OCI-LY7 (cell line): ENCODE data around the gene KCTD17. TPM values are rescaled to one million over a fixed set of nuclear protein-coding genes. Genes with fewer than 3 reads are reported as not detected.

Source experiments
- BruUV-seq: library from RNA; stranded (reverse); fragments of 400-500 nt; replicated peaks from 2 replicates; lab custom pipeline; 2021; lab: Mats Ljungman, UMichigan
- CTCF ChIA-PET: fragments of 300-600 bp; sonication (Branson Sonifier 250); formaldehyde crosslinking; loops from one replicate; lab custom pipeline; 2022; ENCODE audit warnings: antibody characterized with exemption; ENCODE audit not compliant: unreplicated experiment; lab: Charles Lee
- POLR2A ChIA-PET: fragments of 300-600 bp; sonication (Branson Sonifier 250); formaldehyde crosslinking; loops from one replicate; lab custom pipeline; 2022; ENCODE audit warnings: antibody characterized with exemption; lab: Charles Lee
- DNase-seq: peaks from one replicate; pipeline ENCODE4 v3.0.0-alpha.2; 2015; ENCODE audit warnings: low spot score
- H2AFZ ChIP-seq: fragments of 200-600 bp; sonication (generic), shearing (Covaris generic); 2 replicates; pipeline ENCODE4 v1.6.1; 2014; ENCODE audit warnings: mild to moderate bottlenecking, antibody characterized with exemption, low read length, moderate library complexity
- H3K27ac ChIP-seq: fragments of 200-600 bp; sonication (generic); 2 replicates; pipeline ENCODE4 v1.5.1; 2014; ENCODE audit warnings: mixed run types, low read depth, mild to moderate bottlenecking, moderate library complexity, low read length, inconsistent platforms; ENCODE audit not compliant: poor library complexity, severe bottlenecking
- H3K36me3 ChIP-seq: fragments of 200-600 bp; sonication (generic); 2 replicates; pipeline ENCODE4 v1.6.1; 2014; ENCODE audit warnings: mild to moderate bottlenecking, antibody characterized with exemption, low read length, moderate library complexity, mixed read lengths; ENCODE audit not compliant: insufficient read depth
- H3K4me1 ChIP-seq: fragments of 200-600 bp; sonication (generic); 2 replicates; pipeline ENCODE4 v1.5.1; 2014; ENCODE audit warnings: mild to moderate bottlenecking, low read length; ENCODE audit not compliant: insufficient read depth, poor library complexity, severe bottlenecking
- H3K4me2 ChIP-seq: fragments of 200-600 bp; sonication (generic); 2 replicates; pipeline ENCODE4 v1.6.1; 2014; ENCODE audit warnings: mild to moderate bottlenecking, low read length
- H3K4me3 ChIP-seq: fragments of 200-600 bp; sonication (generic); 2 replicates; pipeline ENCODE4 v1.5.1; 2014; ENCODE audit warnings: mild to moderate bottlenecking, low read depth, low read length; ENCODE audit not compliant: poor library complexity, severe bottlenecking
- H3K79me2 ChIP-seq: fragments of 200-600 bp; sonication (generic); 2 replicates; pipeline ENCODE4 v1.6.1; 2016; ENCODE audit warnings: low read depth, mild to moderate bottlenecking, low read length, moderate library complexity, mixed read lengths; ENCODE audit not compliant: insufficient read depth
- H3K9me2 ChIP-seq: fragments of 200-600 bp; sonication (generic); 2 replicates; pipeline ENCODE4 v1.6.1; 2016; ENCODE audit warnings: mild to moderate bottlenecking, low read length, mixed read lengths; ENCODE audit not compliant: insufficient read depth
- H3K9me3 ChIP-seq: fragments of 200-600 bp; sonication (generic); 2 replicates; pipeline ENCODE4 v1.6.1; 2014; ENCODE audit warnings: mild to moderate bottlenecking, mixed run types, low read length, mixed read lengths
- H4K20me1 ChIP-seq: fragments of 200-600 bp; sonication (generic); 2 replicates; pipeline ENCODE4 v1.6.1; 2014; ENCODE audit warnings: mild to moderate bottlenecking, antibody characterized with exemption, low read length, moderate library complexity, mixed read lengths; ENCODE audit not compliant: insufficient read depth
- EZH2phosphoT487 ChIP-seq: fragments of 200-600 bp; sonication (generic); IDR thresholded peaks from 2 replicates; pipeline ENCODE4 v1.6.1; 2018; ENCODE audit warnings: low read depth, borderline replicate concordance, mild to moderate bottlenecking, mixed run types, antibody characterized with exemption, low read length, moderate library complexity, mixed read lengths
- intact Hi-C: fragments of 100-400 bp; cut with micrococcal nuclease; formaldehyde crosslinking; loops from one replicate; pipeline ENCODE4 v1.10.0; 2022; ENCODE audit not compliant: unreplicated experiment
- total RNA-seq, 2 experiments: library from RNA; depleted of rRNA in 1 of 2; stranded (reverse); fragments of >200 nt in 1 of 2; shearing (Covaris generic) in 1 of 2; gene quantifications; 2 replicates each; pipeline ENCODE4 v1.2.3, GENCODE V29; 2014 to 2022
- TF ChIP-seq, protein P1 (sequence below): fragments of 200-600 bp; sonication (generic); conservative IDR thresholded peaks from 2 replicates; pipeline ENCODE4 v1.5.1; 2014; ENCODE audit warnings: mild to moderate bottlenecking, antibody characterized with exemption, low read length, moderate library complexity, mixed read lengths

KCTD17 gene
- total RNA-seq, 2 experiments from 2014 or later, result 17.7 to 21.7 TPM

DNA sequence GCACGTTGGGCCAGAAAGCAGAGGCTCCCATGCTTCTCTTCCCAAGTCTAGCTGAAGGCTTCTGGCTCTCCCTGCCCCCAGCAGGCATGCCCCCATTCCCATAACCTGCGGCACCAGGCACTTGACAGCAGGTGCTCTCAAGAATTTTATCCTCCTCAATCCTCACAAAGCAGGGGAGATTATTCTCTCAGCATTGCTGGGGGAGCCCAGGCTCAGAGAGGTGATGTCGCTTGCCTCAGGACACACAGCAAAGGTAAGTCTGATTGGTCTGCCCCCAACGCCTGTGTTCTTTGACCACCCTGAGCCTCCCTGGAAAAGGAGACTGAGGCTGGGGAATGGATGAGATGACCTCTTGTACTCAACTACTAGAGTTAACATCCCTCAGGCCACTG lies 37.1 kb upstream of the KCTD17 start:
- Histone ChIP-seq H3K9me2 (no peaks in the 10 kb centered on the region), H3K4me2 (no peak overlapping the region), H3K4me1 (peaks cover 8% of the 10 kb centered on the region), H3K79me2 (no peaks in the 10 kb centered on the region), H4K20me1 (no peaks in the 10 kb centered on the region), H3K9me3 (no peaks in the 10 kb centered on the region), H3K4me3 (no peak overlapping the region), H3K36me3 (no peaks in the 10 kb centered on the region), H2AFZ (no peak overlapping the region), H3K27ac (no peak overlapping the region)
- ChIA-PET POLR2A (no interaction called here), CTCF (no interaction called here)
- TF ChIP-seq, protein P1, sequence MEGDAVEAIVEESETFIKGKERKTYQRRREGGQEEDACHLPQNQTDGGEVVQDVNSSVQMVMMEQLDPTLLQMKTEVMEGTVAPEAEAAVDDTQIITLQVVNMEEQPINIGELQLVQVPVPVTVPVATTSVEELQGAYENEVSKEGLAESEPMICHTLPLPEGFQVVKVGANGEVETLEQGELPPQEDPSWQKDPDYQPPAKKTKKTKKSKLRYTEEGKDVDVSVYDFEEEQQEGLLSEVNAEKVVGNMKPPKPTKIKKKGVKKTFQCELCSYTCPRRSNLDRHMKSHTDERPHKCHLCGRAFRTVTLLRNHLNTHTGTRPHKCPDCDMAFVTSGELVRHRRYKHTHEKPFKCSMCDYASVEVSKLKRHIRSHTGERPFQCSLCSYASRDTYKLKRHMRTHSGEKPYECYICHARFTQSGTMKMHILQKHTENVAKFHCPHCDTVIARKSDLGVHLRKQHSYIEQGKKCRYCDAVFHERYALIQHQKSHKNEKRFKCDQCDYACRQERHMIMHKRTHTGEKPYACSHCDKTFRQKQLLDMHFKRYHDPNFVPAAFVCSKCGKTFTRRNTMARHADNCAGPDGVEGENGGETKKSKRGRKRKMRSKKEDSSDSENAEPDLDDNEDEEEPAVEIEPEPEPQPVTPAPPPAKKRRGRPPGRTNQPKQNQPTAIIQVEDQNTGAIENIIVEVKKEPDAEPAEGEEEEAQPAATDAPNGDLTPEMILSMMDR, result no peak
- intact Hi-C loops, result no loop called here
- DNase-seq, result no peak
- BruUV-seq, result no TSS peak

DNA sequence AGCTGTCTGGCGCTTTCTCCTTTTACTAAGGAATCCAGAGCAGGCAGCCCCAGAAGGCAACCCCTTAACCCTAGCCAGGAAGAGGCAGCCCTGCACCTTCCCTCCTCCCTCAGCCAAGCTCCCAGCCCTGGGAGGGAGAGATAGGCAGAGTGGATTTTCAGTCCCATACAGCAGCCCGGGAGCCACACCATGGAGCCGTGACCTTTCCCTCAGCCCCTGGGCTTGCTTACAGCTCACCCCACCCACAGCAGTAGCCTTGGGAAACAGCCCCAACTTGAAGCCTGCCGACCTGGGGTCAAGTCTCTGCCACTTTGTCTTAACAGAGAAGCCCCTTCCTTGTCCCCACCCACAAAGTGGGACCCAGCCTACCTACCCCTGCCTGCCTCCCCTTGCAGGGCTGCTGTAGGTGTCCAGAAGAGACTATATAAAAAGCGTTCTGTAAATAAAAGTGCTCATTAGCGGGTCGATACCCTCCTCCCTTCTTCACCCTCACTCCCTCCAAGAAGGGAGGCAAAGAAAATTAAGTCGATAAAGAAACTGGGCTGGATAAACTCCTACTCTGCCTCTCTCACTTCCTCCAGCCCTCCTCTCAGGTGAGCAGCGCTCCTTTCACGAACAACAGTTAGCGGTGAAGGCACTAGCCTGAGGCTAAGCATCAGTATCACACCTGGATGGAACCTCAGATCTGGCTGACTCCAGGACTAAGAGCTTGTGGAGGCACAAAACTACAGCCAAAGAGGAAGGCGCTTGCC lies 36.5 kb upstream of the KCTD17 start:
- no peak for TF ChIP-seq EZH2phosphoT487
- TF ChIP-seq, protein P1, result no peak
- Histone ChIP-seq H4K20me1 (no peaks in the 10 kb centered on the region), H3K36me3 (no peaks in the 10 kb centered on the region), H3K9me3 (no peaks in the 10 kb centered on the region), H3K9me2 (no peaks in the 10 kb centered on the region), H3K4me3 (no peak overlapping the region), H3K4me1 (peaks cover 8% of the 10 kb centered on the region), H2AFZ (no peak overlapping the region), H3K4me2 (no peak overlapping the region), H3K27ac (no peak overlapping the region), H3K79me2 (peaks cover under 1% of the 10 kb centered on the region; the same call in 1 of the 2 replicates)
- intact Hi-C loops, result loop anchor here (5.0 kb wide), 1 partner anchor 153 kb away; the partner anchor contains the start of gene NCF4
- POLR2A ChIA-PET, result no interaction called here
- CTCF ChIA-PET, result no interaction called here
- DNase-seq, result no peak
- no TSS peak for BruUV-seq

DNA sequence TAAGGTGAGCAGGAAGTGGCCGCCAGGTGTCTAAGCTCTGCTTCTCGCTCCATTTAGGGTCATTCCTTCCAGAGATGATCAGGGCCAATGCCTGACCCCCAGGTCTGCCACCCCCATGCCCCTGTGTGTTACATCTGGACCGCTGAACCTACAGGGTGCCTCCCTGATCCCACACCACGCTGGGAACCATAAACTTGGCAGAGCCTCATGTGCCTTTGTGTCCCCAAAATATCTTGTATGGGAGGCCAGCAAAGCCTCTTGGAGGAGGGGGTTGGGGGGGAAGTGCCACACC lies 36.0 kb upstream of the KCTD17 start:
- intact Hi-C loops, result loop anchor here (5.0 kb wide), 1 partner anchor 153 kb away; the partner anchor contains the start of gene NCF4
- Histone ChIP-seq H3K4me2 (no peak overlapping the region), H3K4me1 (peaks cover 8% of the 10 kb centered on the region), H3K4me3 (no peak overlapping the region), H3K79me2 (peaks cover 5% of the 10 kb centered on the region; the same call in 1 of the 2 replicates), H3K9me3 (no peaks in the 10 kb centered on the region), H4K20me1 (no peaks in the 10 kb centered on the region), H3K27ac (no peak overlapping the region), H2AFZ (no peak overlapping the region), H3K36me3 (no peaks in the 10 kb centered on the region), H3K9me2 (no peaks in the 10 kb centered on the region)
- POLR2A ChIA-PET, result no interaction called here
- BruUV-seq, result TSS peak; percentile 49
- DNase-seq, result no peak
- CTCF ChIA-PET, result no interaction called here
- no peak for TF ChIP-seq EZH2phosphoT487
- TF ChIP-seq, protein P1, result no peak
